Cardiac septum (tissue), 1 donor: ENCODE data around the gene OR8B3. TPM values are rescaled to one million over a fixed set of nuclear protein-coding genes. Genes with fewer than 3 reads are reported as not detected.
"Not testable (repeated sequence)": the region's sequence is repeated elsewhere in the genome, so short reads cannot be mapped to it uniquely, and the experiment has no call there.

Experiments
- DNase-seq: peaks from one replicate; pipeline ENCODE4 v3.0.0-alpha.2; 2020; ENCODE audit warnings: low spot score
- intact Hi-C: fragments of 100-400 bp; cut with DNase I; formaldehyde crosslinking; loops from one replicate; pipeline ENCODE4 v1.14.0; 2022
- long read RNA-seq: library from polyadenylated mRNA; unstranded; transcript quantifications from one replicate; pipeline ENCODE4 v2.0.0, GENCODE V29; 2021
- total RNA-seq: library from RNA; stranded (reverse); fragmentation: NEBNext Ultra II Directional; extraction: Animal tissue kit (Norgen Biotek cat#: 25700); gene quantifications from one replicate; pipeline ENCODE4 v1.2.1, GENCODE V29; 2021
- donor health status: DM: no; HTN: no; CAD: no.

The OR8B3 gene
- total RNA-seq: not detected
- long read RNA-seq: 0 reads

- intact Hi-C loops: no loop called here
- no peak for DNase-seq
Observed at GRCh38 chr11:124398924-124399323, at the start of gene OR8B3. TSS of gene OR8B3 (minus strand) at chr11:124399024. CDS start at chr11:124397351, 1,673 bp downstream.

- intact Hi-C loops: loop anchor here (10.0 kb wide), 1 partner anchor 138 kb away; no protein-coding TSS in a partner anchor
- no peak for DNase-seq
Observed at GRCh38 chr11:124446916-124447315, 48.1 kb upstream of the OR8B3 start.

- intact Hi-C loops: loop anchor here (10.0 kb wide), 1 partner anchor 139 kb away; no protein-coding TSS in a partner anchor
- no peak for DNase-seq
Observed at GRCh38 chr11:124445646-124446150, 46.9 kb upstream of the OR8B3 start, which contains the start of gene OR8B8. TSS of gene OR8B8 (minus strand) at chr11:124445696. CDS start at chr11:124441085, 4,611 bp downstream.

GRCh38 chr11:124442847-124443246 is 44.0 kb upstream of the OR8B3 start:
- intact Hi-C loops: loop anchor here (10.0 kb wide), 1 partner anchor 142 kb away; no protein-coding TSS in a partner anchor
- no peak for DNase-seq

- intact Hi-C loops: loop anchor here (10.0 kb wide), 1 partner anchor 142 kb away; no protein-coding TSS in a partner anchor
- no peak for DNase-seq
Observed at GRCh38 chr11:124442442-124442841, 43.6 kb upstream of the OR8B3 start.

GRCh38 chr11:124441519-124441918 is 42.7 kb upstream of the OR8B3 start:
- intact Hi-C loops: loop anchor here (10.0 kb wide), 1 partner anchor 143 kb away; no protein-coding TSS in a partner anchor
- no peak for DNase-seq

- no peak for DNase-seq
- intact Hi-C loops: loop anchor here (10.0 kb wide), 1 partner anchor 144 kb away; no protein-coding TSS in a partner anchor
Observed at GRCh38 chr11:124441081-124441480, 42.3 kb upstream of the OR8B3 start.

GRCh38 chr11:124440608-124441007 is 41.8 kb upstream of the OR8B3 start:
- no peak for DNase-seq
- intact Hi-C loops: loop anchor here (10.0 kb wide), 1 partner anchor 144 kb away; no protein-coding TSS in a partner anchor

- DNase-seq: no peak
- intact Hi-C loops: no loop called here
Observed at GRCh38 chr11:124434699-124435098, 35.9 kb upstream of the OR8B3 start.

- DNase-seq: no peak
- intact Hi-C loops: no loop called here
Observed at GRCh38 chr11:124429599-124429998, 30.8 kb upstream of the OR8B3 start.

- DNase-seq: no peak
- intact Hi-C loops: no loop called here
Observed at GRCh38 chr11:124424384-124424921, 25.6 kb upstream of the OR8B3 start, which contains the start of gene OR8B4. TSS of gene OR8B4 (minus strand) at chr11:124424871. CDS start at chr11:124424871, 0 bp downstream.

- no peak for DNase-seq
- intact Hi-C loops: no loop called here
Observed at GRCh38 chr11:124421043-124421442, 22.2 kb upstream of the OR8B3 start.

- intact Hi-C loops: loop anchor here (2.0 kb wide), 1 partner anchor 171 kb away; no protein-coding TSS in a partner anchor
- no peak for DNase-seq
Observed at GRCh38 chr11:124415356-124415923, 16.6 kb upstream of the OR8B3 start.

GRCh38 chr11:124409906-124410305 is 11.1 kb upstream of the OR8B3 start:
- intact Hi-C loops: no loop called here
- no peak for DNase-seq

GRCh38 chr11:124405581-124405980 is 6.8 kb upstream of the OR8B3 start:
- no peak for DNase-seq
- intact Hi-C loops: no loop called here

GRCh38 chr11:124403186-124403585 is 4.4 kb upstream of the OR8B3 start:
- DNase-seq, intact Hi-C loops: not testable (repeated sequence)

- no peak for DNase-seq
- intact Hi-C loops: no loop called here
Observed at GRCh38 chr11:124402326-124402922, 3.6 kb upstream of the OR8B3 start.

- DNase-seq, intact Hi-C loops: not testable (repeated sequence)
Observed at GRCh38 chr11:124396847-124397246, 2.0 kb downstream of the OR8B3 start.

GRCh38 chr11:124394408-124394807 is 4.4 kb downstream of the OR8B3 start:
- intact Hi-C loops: no loop called here
- no peak for DNase-seq

GRCh38 chr11:124384399-124384798 is 14.4 kb downstream of the OR8B3 start, which contains the start of gene OR8B2:
TSS of gene OR8B2 (minus strand) at chr11:124384499. CDS start at chr11:124383343, 1,156 bp downstream.
- no peak for DNase-seq
- intact Hi-C loops: no loop called here
